Measurements from ENCODE around the gene SNCG.
"Not testable (repeated sequence)": the region's sequence is repeated elsewhere in the genome, so short reads cannot be mapped to it uniquely, and the experiment has no call there.

The SNCG gene

GRCh38 chr10:86992929-86993328, 34.5 kb downstream of the SNCG start:
- DNase-seq (ENCODE audit: low spot score), result no peak
- TF ChIP-seq, protein P1, sequence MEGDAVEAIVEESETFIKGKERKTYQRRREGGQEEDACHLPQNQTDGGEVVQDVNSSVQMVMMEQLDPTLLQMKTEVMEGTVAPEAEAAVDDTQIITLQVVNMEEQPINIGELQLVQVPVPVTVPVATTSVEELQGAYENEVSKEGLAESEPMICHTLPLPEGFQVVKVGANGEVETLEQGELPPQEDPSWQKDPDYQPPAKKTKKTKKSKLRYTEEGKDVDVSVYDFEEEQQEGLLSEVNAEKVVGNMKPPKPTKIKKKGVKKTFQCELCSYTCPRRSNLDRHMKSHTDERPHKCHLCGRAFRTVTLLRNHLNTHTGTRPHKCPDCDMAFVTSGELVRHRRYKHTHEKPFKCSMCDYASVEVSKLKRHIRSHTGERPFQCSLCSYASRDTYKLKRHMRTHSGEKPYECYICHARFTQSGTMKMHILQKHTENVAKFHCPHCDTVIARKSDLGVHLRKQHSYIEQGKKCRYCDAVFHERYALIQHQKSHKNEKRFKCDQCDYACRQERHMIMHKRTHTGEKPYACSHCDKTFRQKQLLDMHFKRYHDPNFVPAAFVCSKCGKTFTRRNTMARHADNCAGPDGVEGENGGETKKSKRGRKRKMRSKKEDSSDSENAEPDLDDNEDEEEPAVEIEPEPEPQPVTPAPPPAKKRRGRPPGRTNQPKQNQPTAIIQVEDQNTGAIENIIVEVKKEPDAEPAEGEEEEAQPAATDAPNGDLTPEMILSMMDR (IDR thresholded peaks at IDR 0.05; ENCODE audit: extremely low read depth, insufficient read depth, missing control alignments), result no peak
- in situ Hi-C loops (cut with MboI; ENCODE audit: low pct_unique_long_range_greater_than_20kb, low sequenced_read_pairs, unreplicated experiment), result no loop called here

DNA sequence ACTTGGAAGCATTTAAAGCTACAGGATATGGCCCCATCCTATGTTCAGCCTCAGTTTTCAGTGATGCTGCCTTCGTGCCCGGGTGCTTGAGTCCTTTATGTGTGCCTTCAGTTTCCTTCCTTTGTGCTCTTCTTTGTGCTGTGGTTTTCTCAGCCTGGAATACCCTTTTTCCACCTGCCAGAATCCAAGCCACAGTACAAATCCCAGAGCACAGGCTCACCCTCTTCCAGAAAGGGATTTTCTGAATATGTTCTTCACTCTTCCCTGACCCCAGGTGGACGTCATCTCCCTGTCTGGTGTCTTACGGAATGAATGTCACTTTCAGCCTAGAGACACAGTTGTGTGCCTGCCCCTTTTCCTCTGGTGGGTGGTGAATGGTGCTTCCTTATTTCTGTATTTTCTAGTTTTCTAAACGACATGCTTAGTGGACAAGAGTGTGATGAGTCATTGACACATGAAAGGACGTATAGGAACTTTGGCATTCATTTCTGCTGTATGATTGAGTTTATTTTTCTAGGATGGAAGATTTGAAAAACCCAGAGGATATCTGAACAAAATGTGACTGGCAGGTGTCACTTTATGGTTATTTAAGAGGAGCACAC, 41.5 kb downstream of the SNCG start:
- DNase-seq (ENCODE audit: low spot score); in situ Hi-C loops (cut with MboI; ENCODE audit: low pct_unique_long_range_greater_than_20kb, low sequenced_read_pairs, unreplicated experiment): not testable (repeated sequence)

- DNase-seq (ENCODE audit: low spot score), result no peak
- TF ChIP-seq, protein P1 (IDR thresholded peaks at IDR 0.05; ENCODE audit: extremely low read depth, insufficient read depth, missing control alignments), result no peak
- in situ Hi-C loops (cut with MboI; ENCODE audit: low pct_unique_long_range_greater_than_20kb, low sequenced_read_pairs, unreplicated experiment), result no loop called here
Observed at GRCh38 chr10:87000491-87000890, 42.1 kb downstream of the SNCG start.

- in situ Hi-C loops (cut with MboI; ENCODE audit: low pct_unique_long_range_greater_than_20kb, low sequenced_read_pairs, unreplicated experiment); DNase-seq (ENCODE audit: low spot score): not testable (repeated sequence)
Observed at GRCh38 chr10:87007124-87007523, 48.7 kb downstream of the SNCG start.

GRCh38 chr10:87007674-87008073, 49.3 kb downstream of the SNCG start:
- in situ Hi-C loops (cut with MboI; ENCODE audit: low pct_unique_long_range_greater_than_20kb, low sequenced_read_pairs, unreplicated experiment); DNase-seq (ENCODE audit: low spot score): not testable (repeated sequence)

DNA sequence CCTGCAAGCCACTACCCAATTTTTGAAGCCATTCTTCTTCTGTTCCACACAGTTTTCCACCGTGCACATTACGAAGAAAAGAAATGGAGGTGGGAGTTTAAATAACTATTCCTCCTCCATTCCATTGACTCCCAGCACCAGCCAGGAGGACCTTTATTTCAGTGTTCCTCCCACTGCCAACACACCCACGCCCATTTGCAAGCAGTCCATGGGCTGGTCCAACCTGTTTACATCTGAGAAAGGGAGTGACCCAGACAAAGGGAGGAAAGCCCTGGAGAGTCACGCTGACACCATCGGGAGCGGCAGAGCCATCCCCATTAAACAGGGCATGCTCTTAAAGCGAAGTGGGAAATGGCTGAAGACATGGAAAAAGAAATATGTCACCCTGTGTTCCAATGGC, 49.9 kb downstream of the SNCG start:
- DNase-seq (ENCODE audit: low spot score); in situ Hi-C loops (cut with MboI; ENCODE audit: low pct_unique_long_range_greater_than_20kb, low sequenced_read_pairs, unreplicated experiment): not testable (repeated sequence)

GRCh38 chr10:87009134-87009696, 50.8 kb downstream of the SNCG start:
- in situ Hi-C loops (cut with MboI; ENCODE audit: low pct_unique_long_range_greater_than_20kb, low sequenced_read_pairs, unreplicated experiment); DNase-seq (ENCODE audit: low spot score): not testable (repeated sequence)
